ENCODE results near the gene DNAH14. TPM values are rescaled to one million over a fixed set of nuclear protein-coding genes. Genes with fewer than 3 reads are reported as not detected.

DNAH14 gene
- total and polyA plus RNA-seq, 2 of the 13 experiments (the other 11 are each of a cell fraction or from before 2014, with no cell fraction given) = 4.5 to 27.5 TPM

- TF ChIP-seq MXI1 (IDR thresholded peaks at IDR 0.05; ENCODE audit: borderline replicate concordance, low read depth, low read length) (peak; percentile 13; the same call in 1 of the 3 replicates), SIN3A (IDR thresholded peaks at IDR 0.05; ENCODE audit: borderline replicate concordance, low read depth, low read length) (peak; percentile 32; the same call in 1 of the 2 replicates), ZBTB7A (CRISPR knock-in tag; IDR thresholded peaks at IDR 0.05) (0 out of 2 replicates have a peak, but pooled peaks have one; percentile 28), ZNF879 (CRISPR knock-in tag; IDR thresholded peaks at IDR 0.05) (peak; percentile 42), SPEN (CRISPR knock-in tag; IDR thresholded peaks at IDR 0.05; ENCODE audit: low read depth) (0 out of 2 replicates have a peak, but pooled peaks have one; percentile 5), NR2F2 (IDR thresholded peaks at IDR 0.05; ENCODE audit: borderline replicate concordance, low read depth) (no peak), ZNF430 (CRISPR knock-in tag; IDR thresholded peaks at IDR 0.05) (no peak), ZNF777 (CRISPR knock-in tag; IDR thresholded peaks at IDR 0.05) (peak; percentile 63; the same call in 1 of the 2 replicates), TGIF2 (CRISPR knock-in tag; IDR thresholded peaks at IDR 0.05) (peak; percentile 51; the same call in 1 of the 2 replicates), MED13 (CRISPR knock-in tag; IDR thresholded peaks at IDR 0.05) (no peak), XRCC5 (optimal IDR thresholded peaks at IDR 0.05; ENCODE audit: low read length) (no peak), NKX3-1 (CRISPR knock-in tag; IDR thresholded peaks at IDR 0.05) (no peak), RBM22 (optimal IDR thresholded peaks at IDR 0.05; ENCODE audit: low read length) (no peak), ATF7-NPFF (CRISPR knock-in tag; IDR thresholded peaks at IDR 0.05; ENCODE audit: low read depth) (peak; percentile 75; the same call in 1 of the 2 replicates), TAF1 (CRISPR knock-in tag; IDR thresholded peaks at IDR 0.05) (peak; percentile 59), ARNT2 (CRISPR knock-in tag; IDR thresholded peaks at IDR 0.05; ENCODE audit: low read depth) (peak; percentile 77; the same call in 1 of the 2 replicates), GATAD2A (CRISPR knock-in tag; IDR thresholded peaks at IDR 0.05) (no peak), ARID4A (CRISPR knock-in tag; IDR thresholded peaks at IDR 0.05; ENCODE audit: borderline replicate concordance) (peak; percentile 12; the same call in 1 of the 2 replicates), ZNF441 (CRISPR knock-in tag; IDR thresholded peaks at IDR 0.05; ENCODE audit: borderline replicate concordance) (peak; percentile 56; the same call in 1 of the 2 replicates)
- TF ChIP-seq, protein P1, sequence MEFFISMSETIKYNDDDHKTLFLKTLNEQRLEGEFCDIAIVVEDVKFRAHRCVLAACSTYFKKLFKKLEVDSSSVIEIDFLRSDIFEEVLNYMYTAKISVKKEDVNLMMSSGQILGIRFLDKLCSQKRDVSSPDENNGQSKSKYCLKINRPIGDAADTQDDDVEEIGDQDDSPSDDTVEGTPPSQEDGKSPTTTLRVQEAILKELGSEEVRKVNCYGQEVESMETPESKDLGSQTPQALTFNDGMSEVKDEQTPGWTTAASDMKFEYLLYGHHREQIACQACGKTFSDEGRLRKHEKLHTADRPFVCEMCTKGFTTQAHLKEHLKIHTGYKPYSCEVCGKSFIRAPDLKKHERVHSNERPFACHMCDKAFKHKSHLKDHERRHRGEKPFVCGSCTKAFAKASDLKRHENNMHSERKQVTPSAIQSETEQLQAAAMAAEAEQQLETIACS (CRISPR knock-in tag; IDR thresholded peaks at IDR 0.05) = peak; percentile 86
- TF ChIP-seq, protein P2, sequence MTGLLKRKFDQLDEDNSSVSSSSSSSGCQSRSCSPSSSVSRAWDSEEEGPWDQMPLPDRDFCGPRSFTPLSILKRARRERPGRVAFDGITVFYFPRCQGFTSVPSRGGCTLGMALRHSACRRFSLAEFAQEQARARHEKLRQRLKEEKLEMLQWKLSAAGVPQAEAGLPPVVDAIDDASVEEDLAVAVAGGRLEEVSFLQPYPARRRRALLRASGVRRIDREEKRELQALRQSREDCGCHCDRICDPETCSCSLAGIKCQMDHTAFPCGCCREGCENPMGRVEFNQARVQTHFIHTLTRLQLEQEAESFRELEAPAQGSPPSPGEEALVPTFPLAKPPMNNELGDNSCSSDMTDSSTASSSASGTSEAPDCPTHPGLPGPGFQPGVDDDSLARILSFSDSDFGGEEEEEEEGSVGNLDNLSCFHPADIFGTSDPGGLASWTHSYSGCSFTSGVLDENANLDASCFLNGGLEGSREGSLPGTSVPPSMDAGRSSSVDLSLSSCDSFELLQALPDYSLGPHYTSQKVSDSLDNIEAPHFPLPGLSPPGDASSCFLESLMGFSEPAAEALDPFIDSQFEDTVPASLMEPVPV (CRISPR knock-in tag; IDR thresholded peaks at IDR 0.05) = 0 out of 2 replicates have a peak, but pooled peaks have one; percentile 10
These were observed 498.0 kb downstream of the DNAH14 start, which contains the start of gene LBR (continued) for GRCh38 chr1:225427235-225428067.
